ENCODE data around the gene SLC38A6.
"Not testable (repeated sequence)": the region's sequence is repeated elsewhere in the genome, so short reads cannot be mapped to it uniquely, and the experiment has no call there.

Gene SLC38A6

DNA sequence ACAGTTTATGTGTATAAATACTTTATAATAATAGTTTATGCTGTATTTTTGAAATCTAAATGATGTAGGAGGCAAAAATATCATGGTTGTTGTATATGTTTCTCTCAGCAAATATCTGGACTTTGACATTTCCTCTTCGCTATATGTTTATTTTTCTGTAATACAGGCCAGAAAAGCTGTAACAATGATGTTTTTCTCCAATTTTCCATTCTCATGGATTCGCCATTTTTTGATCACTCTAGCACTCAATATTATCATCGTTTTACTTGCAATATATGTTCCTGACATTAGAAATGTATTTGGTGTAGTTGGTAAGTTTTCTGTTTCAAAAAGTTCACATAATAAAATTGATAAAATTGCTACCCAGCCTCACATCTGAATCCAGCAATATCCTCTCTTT, 70.6 kb downstream of the SLC38A6 start:
- DNase-seq (ENCODE audit: low read depth) = no peak

DNA sequence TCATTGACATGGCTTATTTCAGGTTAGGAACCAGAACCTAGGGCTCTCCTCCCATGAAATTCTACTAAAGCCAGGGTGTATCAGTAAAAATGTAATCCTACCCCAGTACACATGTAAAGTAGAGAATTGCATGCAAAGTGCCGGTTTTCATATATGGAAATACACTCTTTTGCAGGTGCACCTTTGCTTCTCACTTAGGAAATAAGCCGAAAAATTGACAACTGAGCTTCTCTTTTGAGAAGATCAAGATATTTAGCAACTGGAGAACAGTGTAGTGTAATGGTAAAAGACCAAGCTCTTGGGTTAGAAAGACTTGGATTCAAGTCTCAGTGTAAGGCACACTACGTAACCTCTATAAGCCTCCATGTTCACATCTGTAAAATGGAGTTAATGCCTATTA, 82.4 kb downstream of the SLC38A6 start:
- DNase-seq (ENCODE audit: low read depth) = no peak

DNA sequence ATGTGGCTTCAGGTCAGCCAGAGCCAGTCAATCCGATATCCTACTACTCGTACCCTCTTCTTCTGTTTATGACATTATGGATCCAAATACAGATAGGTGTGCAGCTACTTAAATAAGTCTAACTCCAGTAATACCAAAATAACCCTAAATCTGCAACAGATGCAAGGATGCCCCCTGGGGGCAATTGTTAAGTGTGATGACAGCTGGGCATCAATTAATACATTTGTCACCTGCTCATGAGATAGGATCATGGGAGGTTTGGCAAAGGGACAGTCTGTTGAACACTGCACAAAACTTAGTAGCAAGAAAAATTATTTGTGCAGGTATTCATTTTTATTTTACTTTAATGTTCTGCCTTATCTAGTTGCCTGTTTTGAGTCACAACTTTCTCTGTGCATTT, 83.2 kb downstream of the SLC38A6 start:
- no peak for DNase-seq (ENCODE audit: low read depth)

DNA sequence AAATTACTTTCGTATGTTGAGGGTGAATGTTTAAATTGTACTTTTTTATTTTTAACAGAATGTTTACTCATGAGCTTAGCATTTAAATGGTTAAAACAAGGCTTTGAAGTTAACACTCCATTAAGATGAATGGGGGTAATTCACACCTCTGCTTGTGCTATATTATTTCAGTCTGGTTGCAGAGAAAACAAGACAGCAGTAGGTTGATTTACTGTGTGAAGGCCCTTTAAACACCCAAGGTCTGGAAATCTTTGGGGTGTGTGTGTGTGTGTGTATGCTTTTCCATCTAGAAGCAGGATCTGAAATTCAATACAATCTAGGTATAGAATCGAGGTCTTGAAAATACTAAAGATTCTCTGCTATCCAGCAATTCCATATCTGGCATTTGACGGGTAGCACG, 83.8 kb downstream of the SLC38A6 start:
- DNase-seq (ENCODE audit: low read depth) = no peak

DNA sequence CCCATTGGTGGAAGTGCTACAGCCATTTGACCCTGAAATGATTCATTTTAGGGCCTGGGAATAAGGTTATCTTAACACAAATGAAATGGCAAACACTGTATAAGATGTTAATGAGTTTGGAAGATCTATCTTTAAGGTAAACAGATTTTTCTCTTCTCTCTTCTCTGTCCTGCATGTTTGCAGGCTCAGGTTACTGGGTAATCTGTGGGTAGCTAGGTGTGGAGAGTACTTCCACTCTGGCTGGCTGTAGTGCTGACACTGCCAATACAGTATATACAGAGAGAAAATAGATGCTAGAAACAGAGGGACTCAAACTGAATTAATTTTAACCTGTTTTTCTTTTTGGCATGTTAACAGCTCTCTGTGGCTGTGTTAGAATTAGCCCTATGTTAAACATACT, 84.6 kb downstream of the SLC38A6 start:
- DNase-seq (ENCODE audit: low read depth) = no peak

DNA sequence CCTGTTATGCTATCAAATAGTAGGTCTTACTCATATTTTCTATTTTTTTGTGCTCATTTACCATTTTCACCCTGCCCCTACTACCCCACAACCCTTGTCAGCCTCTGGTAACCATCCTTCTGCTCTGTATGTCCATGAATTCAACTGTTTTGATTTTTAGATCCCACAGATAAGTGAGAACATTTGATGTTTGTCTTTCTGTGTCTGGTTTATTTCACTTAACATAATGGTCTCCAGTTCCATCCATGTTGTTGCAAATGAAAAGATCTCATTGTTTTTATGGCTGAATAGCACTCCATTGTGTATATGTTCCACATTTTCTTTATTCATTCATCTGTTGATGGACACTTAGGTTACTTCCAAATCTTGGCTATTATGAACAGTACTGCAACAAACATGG, 91.4 kb downstream of the SLC38A6 start:
- not testable (repeated sequence) for DNase-seq (ENCODE audit: low read depth)

DNA sequence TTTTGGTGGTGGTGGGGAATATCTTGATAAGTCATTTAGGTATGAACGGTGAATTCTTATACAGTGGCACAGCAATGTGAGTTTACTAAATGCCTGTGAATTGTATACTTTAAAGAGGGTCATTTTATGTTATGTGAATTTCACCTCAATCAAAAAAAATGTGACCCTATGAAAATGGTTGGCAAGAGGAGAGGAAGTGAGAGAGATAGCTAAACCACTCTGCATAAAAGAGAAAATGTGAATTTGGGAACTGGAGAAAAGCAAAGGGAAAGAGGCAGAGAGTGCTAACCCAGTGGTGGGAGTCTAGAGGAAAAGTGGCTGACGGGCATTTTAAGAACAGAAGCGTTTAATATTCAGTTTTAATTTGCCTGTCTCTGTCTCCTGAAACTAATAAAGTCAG, 93.8 kb downstream of the SLC38A6 start:
- no peak for DNase-seq (ENCODE audit: low read depth)

DNA sequence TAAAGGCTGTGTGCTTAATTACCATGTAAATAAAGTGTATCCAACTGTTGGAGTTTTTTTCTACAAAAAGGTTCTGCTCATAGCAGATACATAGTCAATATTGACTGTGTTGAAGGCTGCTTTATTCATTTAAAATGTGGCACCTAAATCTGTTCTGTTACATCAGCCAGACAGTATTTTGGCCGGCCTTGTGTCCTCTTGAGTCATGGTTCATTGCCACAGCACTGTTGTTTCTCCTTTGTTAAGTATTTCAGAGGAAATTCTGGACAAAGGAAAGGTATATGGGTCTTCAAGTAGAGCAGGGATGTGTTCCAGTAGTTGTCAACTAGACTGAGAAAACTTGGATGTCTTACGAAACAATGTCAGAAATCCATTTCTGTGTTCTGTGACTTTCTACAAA, 95.5 kb downstream of the SLC38A6 start:
- DNase-seq (ENCODE audit: low read depth) = no peak

DNA sequence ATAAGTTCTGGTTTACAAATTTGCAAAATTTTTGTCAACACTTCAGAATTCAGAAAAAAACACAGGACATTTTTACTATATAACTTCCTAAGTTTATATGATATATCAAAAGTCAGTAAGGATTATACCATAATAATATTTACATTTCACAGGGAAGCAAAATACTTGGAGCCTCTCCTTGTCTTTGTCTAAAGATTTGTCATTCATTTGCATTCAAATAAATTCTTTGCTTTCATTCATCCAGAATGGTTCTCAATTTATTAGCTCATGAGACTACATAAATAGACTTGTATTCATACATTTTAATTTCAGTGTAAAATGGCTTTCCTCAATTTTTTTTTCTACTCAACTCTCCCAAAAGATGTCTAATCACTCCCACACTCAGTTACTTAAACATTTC, 96.4 kb downstream of the SLC38A6 start:
- no peak for DNase-seq (ENCODE audit: low read depth)

DNA sequence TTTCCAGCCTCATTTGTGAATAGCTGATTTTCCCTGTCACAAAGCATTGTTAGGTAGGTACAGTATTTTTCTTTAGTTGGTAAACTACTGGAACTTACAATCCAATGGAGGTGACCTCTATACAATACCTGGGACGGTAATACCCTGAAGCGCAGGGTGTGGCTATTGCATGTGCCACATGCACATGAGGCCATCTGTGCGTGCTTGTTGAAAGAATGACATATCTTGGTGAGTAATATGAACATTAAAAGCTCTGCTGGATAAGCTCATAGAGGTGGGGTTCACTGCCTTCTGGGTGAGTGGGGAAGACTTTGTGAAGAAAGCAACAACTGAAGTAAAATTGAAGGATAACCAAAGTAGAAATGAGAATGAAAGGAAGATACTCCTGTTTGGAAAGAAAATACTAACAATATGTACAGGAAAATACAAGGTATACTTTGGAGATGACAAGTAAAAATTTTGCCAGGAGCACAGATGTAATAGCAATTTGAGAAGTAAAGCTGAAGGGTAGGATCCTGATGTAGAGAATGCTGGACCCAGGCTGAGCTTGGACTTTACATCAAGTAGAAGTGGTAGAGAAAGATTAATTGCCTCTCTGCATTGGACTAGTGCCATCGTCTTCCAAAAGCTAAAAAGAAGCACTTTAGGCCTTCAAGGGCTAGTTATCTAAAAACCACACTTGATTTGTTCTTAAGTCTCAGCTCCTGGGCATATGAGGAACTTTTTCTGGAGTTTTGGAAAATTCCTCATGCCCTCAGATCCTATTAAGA, 97.1 kb downstream of the SLC38A6 start:
- DNase-seq (ENCODE audit: low read depth) = no peak

DNA sequence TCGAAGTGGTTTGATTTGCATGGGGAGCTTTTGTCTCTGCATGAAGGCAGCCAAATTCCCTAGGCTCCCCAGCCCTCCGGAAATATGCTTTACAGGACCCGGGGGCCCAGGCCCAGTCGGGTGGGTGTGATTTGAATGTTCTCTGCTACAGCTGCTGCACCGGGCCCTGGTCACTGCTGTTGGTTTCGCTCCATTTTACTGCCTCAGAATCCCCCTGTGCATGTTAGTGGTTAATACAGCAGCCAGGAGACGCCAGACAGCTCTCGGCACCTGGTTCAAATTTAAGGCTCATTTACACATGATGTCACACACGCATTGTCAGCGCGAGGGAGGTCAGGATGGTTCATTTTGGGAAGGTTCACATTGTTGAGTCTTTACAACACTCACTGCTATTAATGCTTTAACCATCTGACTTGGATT, 99.6 kb downstream of the SLC38A6 start:
- no peak for DNase-seq (ENCODE audit: low read depth)

DNA sequence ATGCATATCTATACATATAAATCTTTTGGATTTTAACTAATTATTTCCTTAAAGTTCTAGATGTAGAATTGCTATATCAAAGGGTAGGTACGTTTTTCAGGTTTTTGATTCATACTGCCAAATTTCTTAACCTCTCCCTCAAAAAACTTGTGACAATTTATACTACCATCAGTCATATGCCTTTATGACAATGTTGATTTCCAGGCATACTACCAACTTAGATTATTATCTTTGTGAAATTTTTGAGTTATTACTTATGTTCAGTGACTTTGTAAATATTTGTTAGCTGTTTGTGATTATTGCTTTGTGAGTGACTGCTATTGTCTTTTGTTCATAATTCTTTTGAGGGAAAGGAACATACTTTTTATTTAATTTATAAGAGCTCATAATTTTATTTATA, 107.0 kb downstream of the SLC38A6 start:
- DNase-seq (ENCODE audit: low read depth) = no peak

DNA sequence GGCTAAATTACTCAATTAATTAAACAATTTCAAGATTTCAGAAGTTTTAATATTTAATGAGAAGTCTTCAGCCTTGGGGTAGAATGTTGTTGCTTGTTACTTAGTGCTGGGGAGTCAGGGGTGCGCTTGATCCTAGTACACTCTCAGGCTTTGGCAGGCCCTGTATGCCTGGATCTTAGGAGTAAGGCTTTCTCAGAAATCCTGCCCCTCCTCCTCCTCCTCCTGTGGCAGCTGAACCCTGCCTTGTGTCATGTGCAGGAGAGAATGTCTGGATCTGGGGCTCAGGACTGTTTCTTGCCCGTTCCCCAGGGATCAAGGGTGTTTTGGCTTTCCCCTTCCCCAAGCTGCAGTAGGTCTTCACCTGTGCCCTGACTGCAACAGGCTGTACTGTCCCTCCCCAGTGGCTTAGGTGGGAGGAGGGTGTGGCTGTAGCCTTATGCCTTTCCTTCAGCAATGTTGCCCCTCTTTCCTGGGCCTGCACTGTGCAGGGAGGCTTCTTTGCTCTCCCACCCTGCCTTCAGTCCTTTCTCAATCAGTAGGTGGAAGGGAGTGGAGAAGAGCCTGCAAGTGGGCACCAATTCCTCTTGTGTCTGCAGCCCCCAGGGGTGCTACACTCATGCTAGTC, 108.2 kb downstream of the SLC38A6 start:
- DNase-seq (ENCODE audit: low read depth) = no peak

DNA sequence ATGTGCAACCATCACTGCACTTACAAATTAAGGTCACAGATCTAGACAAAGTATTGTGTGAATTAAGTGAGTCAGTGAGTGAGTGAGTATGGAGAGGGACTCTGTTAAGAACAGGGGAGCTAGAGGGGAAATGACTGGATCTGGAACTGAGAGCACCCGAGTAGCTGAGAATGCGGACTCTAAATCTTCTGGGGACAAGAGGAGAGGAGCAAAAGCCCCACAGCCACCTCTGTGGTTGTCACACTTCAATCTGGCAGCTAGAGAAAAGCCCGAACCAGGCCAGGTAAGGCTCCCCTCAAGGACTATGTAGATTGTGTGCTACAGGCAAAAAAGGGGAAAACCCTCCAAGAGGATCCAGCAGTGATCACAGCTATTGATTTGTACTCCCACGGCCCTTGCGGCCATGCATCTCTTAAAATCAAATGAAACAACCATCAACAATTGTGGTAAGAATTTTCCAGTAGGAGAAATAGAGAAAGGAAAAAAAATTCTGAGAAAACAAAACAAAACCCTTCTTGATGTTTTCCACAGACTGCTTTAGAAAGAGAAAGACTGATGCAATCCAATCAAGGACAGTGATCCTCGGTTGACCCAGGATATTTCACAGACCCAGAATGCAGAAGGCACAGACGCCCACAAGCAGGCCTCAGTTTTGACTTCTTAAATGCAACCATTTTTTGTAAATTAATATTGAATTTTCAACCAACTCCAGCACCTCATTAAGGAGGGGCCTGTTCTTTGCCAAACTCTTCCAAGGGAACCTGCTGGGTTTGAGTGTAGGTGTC, 109.6 kb downstream of the SLC38A6 start:
- no peak for DNase-seq (ENCODE audit: low read depth)

DNA sequence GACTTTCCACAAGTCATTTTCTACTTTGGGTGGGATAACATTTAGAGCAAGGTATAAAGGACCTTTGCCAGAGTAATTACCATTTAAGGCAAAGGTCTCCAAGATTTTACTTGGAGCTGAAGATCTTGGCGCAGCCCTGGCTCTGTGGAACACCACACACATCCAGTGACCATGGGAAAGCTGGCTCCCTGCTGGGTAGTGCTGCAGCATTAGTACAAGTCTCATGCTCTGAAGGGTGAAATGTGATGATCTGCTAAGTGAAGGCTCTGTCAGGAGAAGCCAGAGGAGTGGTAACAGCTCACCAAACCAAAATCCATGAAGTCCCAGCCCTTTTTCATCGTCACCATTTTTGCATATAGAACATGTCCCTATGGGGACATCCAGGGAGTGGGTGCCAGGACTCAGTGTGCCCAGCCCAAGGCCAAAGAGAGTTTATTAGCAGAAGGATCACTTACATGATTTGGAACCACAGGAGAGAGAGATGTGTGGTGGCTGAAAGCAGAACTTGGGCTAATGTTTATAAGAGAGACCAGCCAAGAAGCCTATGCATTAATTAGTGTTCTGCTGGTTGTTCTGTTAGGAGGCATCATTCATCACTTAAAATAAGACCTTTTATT, 110.7 kb downstream of the SLC38A6 start:
- DNase-seq (ENCODE audit: low read depth) = no peak

DNA sequence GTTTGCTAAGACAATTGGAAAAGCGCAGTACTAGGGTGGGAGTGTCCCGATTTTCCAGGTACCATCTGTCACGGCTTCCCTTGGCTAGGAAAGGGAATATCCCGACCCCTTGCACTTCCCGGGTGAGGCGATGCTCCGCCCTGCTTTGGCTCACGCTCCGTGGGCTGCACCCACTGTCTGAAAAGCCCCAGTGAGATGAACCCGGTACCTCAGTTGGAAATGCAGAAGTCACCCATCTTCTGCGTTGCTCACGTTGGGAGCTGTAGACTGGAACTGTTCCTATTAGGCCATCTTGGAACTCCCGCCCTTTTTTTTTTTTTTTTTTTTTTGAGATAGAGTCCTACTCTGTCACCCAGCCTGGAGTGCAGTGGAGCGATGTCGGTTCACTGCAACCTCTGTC, 117.1 kb downstream of the SLC38A6 start:
- DNase-seq (ENCODE audit: low read depth) = not testable (repeated sequence)

DNA sequence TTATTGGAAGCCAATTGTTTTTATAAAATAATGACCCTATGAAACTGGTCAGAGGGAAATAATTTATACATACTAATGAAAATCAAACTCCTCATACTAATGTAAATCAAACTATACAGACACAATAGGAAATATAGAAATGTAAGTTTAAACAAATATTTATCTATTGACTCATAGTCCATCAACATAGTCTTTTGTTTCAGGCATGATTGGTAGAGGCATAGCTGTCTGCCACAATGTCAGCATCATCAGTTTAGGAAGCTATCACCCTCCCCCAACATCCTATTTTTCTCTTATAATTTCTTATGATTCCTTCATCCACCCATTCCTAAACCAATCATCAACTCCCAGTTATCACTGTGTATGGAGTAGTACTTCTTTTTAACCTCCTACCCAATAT, 117.7 kb downstream of the SLC38A6 start:
- no peak for DNase-seq (ENCODE audit: low read depth)

DNA sequence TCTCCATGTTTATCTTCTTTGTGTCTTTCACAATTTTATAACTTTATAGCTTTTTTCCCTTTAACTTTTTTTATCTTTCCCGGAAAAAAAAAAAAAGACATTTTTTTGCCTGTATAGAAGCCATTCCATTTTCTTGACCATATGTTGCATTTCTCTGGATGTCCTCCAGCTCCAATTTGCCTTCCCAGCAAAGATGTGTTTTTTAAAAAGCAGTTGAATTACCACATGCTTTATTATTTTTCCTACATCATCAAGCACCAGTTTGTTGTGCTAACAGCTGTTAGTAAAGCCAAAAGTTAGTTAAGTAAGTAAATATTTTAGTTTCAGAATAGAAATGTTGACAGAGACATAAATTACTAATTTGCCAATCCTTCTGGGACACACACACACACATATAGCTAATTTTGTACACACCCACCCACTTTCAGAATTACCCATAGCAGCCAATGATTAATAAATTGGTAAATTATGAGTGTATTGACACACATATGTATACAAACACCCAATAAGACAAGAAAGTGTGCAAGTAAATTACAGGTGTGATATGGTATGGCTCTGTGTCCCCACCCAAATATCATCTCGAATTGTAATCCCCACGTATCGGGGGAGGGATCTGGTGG, 118.3 kb downstream of the SLC38A6 start:
- no peak for DNase-seq (ENCODE audit: low read depth)

DNA sequence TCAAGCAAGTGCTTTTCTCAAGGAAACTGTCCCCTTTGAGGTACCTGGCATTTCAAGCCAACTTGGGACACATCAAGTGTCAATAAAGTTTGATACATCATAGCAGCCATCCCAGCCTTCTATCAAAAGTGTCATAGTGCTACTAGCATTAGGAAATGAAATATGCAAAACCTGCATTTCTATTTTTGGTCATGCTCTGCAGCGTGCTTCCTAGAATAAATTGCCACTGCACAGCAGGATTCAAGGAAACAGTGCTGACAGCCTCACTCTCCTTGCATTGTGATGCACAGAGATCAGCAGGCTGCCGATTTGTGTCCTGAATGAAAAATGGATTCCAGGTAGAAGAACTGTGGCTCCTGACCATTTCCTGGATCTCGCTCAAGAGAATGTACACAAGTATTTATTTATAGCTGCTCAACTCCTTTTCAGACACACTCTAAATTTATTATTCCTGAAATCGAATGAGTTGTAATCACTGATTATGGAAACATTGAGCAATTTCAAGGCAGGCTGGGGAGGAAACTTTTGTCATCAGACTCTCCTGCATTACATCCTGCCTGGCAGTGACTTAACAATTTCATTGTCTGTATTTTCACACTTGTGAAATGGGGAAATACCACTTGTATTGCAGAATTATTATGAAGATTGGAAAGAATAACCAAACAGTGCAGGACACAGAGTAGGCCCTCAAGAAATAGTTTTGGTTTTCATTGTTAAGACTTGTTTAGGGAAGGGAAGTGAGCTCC, 120.9 kb downstream of the SLC38A6 start:
- no peak for DNase-seq (ENCODE audit: low read depth)

Measured in stimulated activated CD8-positive, alpha-beta memory T cell treated with anti-CD3 and anti-CD28 coated beads, Interleukin-4, amount 100 ng/mL, for 24 hours (primary cell).